ENCODE measurements around the gene IGFBP6.
A peak's percentile ranks its signal among the peaks of the same experiment; 100 is the strongest.

IGFBP6 gene

GRCh38 chr12:53097564-53098353 is at the start of gene IGFBP6:
Gene IGFBP6, plus strand, starts transcription at chr12:53097667. Its CDS starts 51 bp downstream, at chr12:53097718.
- peak; percentile 65 for DNase-seq (ENCODE audit: extremely low spot score)
- ChIA-PET POLR2A (no interaction called here), CTCF (interaction anchor here (0.7 to 17.2 kb wide), 14 partner anchors 11 to 213 kb away, joined by 3 to 294 read pairs (median 6); partner anchors contain the start of gene SPRYD3)
- no peak for TF ChIP-seq CTCF (IDR thresholded peaks at IDR 0.05; ENCODE audit: control extremely low read depth, extremely low read depth, low read depth, missing control alignments)

DNA sequence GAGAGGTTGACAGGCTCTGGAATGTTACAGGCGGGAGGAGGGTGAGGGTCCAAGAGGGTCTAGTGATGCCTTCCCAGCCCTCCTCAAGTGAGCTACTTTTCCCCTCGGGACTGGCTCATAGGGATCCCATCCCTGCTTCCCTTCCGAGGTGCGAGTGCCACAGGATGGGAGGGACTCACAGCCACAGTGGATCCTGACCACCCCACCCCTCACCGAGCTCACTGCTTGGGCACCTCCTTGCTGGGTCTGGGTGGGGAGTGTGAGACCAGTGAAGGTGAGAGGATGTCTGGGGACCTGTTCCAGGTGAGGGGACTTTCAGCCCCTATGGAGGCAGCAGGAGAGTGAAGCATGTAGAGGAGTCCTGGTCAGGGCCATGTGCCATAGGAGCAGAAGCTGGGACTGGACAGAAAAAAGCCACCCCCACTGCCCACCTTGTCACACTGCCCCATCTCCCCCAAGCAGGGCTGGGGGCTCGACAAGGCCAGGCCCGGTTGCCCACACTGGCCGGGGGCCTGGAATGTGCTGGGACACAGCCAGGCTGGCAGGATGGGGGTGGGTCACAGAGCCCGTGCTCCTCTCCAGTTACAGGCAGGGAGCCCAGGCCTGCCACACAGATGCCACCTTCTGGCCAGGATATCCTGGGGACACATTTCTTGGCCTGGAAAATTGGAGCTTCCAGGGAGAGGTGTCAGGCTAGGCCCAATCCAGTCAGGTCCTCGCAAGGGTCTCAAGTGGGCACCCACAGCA is 49.3 kb upstream of the IGFBP6 start:
- TF ChIP-seq CTCF (IDR thresholded peaks at IDR 0.05; ENCODE audit: control extremely low read depth, extremely low read depth, low read depth, missing control alignments): no peak
- DNase-seq (ENCODE audit: extremely low spot score): no peak
- ChIA-PET POLR2A (interaction anchor here (0.6 kb wide), 1 partner anchor 110 kb away, joined by 6 read pairs; no protein-coding TSS in a partner anchor), CTCF (interaction anchor here (0.6 to 17.8 kb wide), 17 partner anchors 7 to 453 kb away, joined by 3 to 264 read pairs (median 3); partner anchors contain the start of genes SOAT2, SPRYD3 and TARBP2)

GRCh38 chr12:53048780-53049401 is 48.6 kb upstream of the IGFBP6 start:
- POLR2A ChIA-PET: no interaction called here
- TF ChIP-seq CTCF (IDR thresholded peaks at IDR 0.05; ENCODE audit: control extremely low read depth, extremely low read depth, low read depth, missing control alignments): no peak
- CTCF ChIA-PET: interaction anchor here (1.2 to 17.8 kb wide), 8 partner anchors 8 to 153 kb away, joined by 3 to 264 read pairs (median 8); partner anchors contain the start of genes SOAT2 and SPRYD3
- no peak for DNase-seq (ENCODE audit: extremely low spot score)

DNA sequence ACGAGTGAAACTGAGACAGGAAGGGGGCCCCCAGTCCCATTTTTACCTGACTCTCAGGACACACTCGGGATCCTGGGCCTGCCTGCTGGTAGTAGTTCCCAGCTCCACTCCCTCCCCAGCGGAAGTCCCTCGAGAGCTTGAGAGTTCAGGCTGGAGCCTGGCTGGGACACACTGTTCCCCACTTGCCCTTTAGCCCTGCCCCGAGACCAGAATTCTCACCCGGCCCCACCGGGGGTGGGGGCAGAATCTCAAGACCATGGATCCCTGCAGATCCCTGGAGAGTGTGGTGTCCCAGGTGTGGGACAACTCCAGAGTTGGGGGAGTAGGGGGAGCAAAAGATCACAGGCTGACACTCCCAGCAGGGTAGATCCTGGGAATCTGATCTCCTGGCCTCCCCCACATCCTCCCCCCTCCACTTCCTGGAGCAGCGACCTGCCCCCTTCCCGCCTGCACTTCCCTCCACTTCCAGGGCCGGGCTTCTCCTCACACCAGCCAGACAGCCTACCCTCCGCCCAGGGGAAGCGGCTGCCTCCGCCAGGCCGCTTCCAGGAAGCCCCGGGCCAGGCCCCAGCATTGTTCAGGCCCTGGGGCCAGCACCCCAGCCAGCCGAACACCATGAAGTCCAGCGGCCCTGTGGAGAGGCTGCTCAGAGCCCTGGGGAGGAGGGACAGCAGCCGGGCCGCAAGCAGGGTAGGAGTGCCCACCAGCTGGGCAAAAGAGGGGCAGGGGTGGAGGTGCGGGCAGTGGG is 47.7 kb upstream of the IGFBP6 start, which contains the start of gene TNS2:
TSS of gene TNS2 (plus strand) at position 495 of the 748 bp plus-strand sequence. CDS start at position 616, 121 bp downstream.
- CTCF ChIA-PET: interaction anchor here (17.8 kb wide), 1 partner anchor 16 kb away, joined by 264 read pairs; no protein-coding TSS in a partner anchor
- POLR2A ChIA-PET: no interaction called here
- DNase-seq (ENCODE audit: extremely low spot score): no peak
- no peak for TF ChIP-seq CTCF (IDR thresholded peaks at IDR 0.05; ENCODE audit: control extremely low read depth, extremely low read depth, low read depth, missing control alignments)

- TF ChIP-seq CTCF (IDR thresholded peaks at IDR 0.05; ENCODE audit: control extremely low read depth, extremely low read depth, low read depth, missing control alignments): no peak
- no peak for DNase-seq (ENCODE audit: extremely low spot score)
- CTCF ChIA-PET: interaction anchor here (1.0 to 17.8 kb wide), 5 partner anchors 12 to 52 kb away, joined by 3 to 264 read pairs (median 3); partner anchors contain the start of genes EIF4B and SOAT2
- POLR2A ChIA-PET: no interaction called here
Measured at GRCh38 chr12:53050426-53051057, 46.9 kb upstream of the IGFBP6 start.
